ENCODE results near the gene IQCE.

Gene IQCE

DNA sequence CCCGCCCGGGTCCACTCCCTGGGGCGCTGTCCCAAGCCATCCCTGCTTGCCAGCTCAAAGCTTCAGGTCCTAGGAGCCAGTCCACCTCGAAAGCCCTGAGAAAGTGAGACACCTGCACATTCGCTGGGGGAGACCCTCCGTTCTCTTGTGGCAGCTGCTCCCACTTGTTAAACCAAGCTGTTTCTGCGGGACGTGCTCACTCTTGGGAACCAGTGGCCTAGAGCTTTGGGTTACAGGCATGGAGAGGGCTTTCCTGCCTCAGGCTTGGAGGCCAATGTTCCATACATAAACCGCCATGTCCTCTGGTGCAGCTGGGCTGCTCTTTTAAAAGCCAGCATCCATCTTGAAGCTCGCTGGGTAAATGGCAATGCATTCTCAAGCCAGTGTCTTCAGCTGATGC is 53.1 kb downstream of the IQCE start:
- no peak overlapping the region for H3K27ac ChIP-seq
- no peak overlapping the region for H3K4me3 ChIP-seq (ENCODE audit: low read depth, low read length)
- H3K36me3 ChIP-seq (replicated peaks), result no peaks in the 10 kb centered on the region
- DNase-seq, result no peak
- in situ Hi-C loops (cut with HindIII; ENCODE audit: low pct_ligation_motif_present, low sequenced_read_pairs), result loop anchor here (10.0 kb wide), 1 partner anchor 47 kb away; no protein-coding TSS in a partner anchor
- TF ChIP-seq, protein P1, sequence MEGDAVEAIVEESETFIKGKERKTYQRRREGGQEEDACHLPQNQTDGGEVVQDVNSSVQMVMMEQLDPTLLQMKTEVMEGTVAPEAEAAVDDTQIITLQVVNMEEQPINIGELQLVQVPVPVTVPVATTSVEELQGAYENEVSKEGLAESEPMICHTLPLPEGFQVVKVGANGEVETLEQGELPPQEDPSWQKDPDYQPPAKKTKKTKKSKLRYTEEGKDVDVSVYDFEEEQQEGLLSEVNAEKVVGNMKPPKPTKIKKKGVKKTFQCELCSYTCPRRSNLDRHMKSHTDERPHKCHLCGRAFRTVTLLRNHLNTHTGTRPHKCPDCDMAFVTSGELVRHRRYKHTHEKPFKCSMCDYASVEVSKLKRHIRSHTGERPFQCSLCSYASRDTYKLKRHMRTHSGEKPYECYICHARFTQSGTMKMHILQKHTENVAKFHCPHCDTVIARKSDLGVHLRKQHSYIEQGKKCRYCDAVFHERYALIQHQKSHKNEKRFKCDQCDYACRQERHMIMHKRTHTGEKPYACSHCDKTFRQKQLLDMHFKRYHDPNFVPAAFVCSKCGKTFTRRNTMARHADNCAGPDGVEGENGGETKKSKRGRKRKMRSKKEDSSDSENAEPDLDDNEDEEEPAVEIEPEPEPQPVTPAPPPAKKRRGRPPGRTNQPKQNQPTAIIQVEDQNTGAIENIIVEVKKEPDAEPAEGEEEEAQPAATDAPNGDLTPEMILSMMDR (IDR thresholded peaks at IDR 0.05; ENCODE audit: low read depth, low read length, missing control alignments), result no peak
- H3K27me3 ChIP-seq (replicated peaks), result no peaks in the 10 kb centered on the region

DNA sequence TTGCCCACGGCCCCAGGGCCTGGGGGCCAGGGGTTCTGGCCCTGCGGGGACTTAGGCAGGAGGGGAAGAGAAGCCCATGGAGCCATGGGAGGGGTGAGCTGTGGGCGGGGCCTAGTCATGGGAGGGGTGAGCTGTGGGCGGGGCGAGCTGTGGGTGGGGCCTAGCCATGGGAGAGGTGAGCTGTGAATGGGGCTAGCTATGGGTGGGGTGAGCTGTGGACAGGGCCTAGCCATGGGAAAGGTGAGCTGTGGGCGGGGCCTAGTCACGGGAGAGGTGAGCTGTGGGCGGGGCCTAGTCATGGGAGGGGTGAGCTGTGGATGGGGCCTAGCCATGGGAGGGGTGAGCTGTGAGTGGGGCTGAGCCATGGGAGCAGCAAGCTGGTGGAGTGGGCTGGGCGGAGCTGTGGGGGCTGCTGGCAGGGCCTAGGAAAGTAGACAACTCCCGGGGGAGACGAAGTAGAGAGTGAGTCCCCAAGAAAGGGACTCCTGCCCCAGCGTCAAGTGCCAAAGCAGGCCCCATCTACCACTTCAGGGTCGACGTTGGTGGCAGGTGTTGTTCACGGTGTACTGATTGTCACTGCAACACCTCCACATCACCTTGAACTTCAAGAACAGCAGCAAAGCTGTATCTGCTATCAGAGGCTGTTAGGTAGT is 53.8 kb downstream of the IQCE start:
- Histone ChIP-seq H3K27me3 (replicated peaks) (no peaks in the 10 kb centered on the region), H3K36me3 (replicated peaks) (no peaks in the 10 kb centered on the region), H3K4me3 (ENCODE audit: low read depth, low read length) (no peak overlapping the region), H3K27ac (no peak overlapping the region)
- no peak for DNase-seq
- in situ Hi-C loops (cut with HindIII; ENCODE audit: low pct_ligation_motif_present, low sequenced_read_pairs), result loop anchor here (10.0 kb wide), 1 partner anchor 48 kb away; no protein-coding TSS in a partner anchor
- TF ChIP-seq, protein P1 (IDR thresholded peaks at IDR 0.05; ENCODE audit: low read depth, low read length, missing control alignments), result no peak

DNA sequence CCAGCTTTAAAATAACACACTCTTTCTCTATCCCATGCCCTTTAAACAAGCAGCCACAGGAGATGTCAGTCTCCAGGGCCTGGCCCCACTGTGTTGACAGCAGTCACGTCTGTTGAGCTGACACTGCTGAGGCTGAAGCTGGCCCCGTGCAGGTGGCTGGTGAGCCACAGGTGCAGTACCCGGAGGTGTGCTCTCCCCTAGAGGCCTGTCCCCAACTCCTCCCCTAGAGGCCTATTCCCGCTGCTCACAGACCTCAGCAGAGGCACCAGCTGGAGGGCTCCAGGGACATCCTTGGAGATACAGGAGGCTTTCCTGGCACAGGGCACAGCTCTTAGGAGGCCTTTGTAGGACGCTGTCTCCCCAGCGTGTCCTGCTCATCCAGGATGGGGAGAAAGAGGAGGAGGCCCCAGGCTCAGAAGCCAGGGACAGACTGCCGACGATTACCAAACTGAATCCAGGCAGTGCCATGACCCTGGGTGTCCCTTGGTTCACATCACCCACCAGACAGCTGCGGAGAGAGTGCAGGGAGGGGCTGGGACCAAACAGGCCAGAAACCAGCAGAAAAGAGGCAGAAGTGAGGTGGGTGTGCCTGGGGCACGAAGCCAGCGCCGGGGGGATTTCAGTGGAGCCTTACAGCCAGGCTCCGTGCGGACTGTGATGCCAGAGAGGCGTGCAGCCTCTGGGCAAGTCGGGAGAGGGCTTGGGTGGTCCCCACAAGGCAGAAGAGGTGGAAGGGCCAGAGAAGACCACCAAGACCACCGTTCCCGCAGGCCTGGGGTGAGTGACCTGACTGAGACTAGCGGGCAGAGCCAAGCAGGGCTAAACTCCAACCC is 54.5 kb downstream of the IQCE start:
- Histone ChIP-seq H3K36me3 (replicated peaks) (no peaks in the 10 kb centered on the region), H3K27ac (no peak overlapping the region), H3K4me3 (ENCODE audit: low read depth, low read length) (no peak overlapping the region), H3K27me3 (replicated peaks) (no peaks in the 10 kb centered on the region)
- TF ChIP-seq, protein P1 (IDR thresholded peaks at IDR 0.05; ENCODE audit: low read depth, low read length, missing control alignments), result no peak
- no peak for DNase-seq
- in situ Hi-C loops (cut with HindIII; ENCODE audit: low pct_ligation_motif_present, low sequenced_read_pairs), result loop anchor here (10.0 kb wide), 1 partner anchor 49 kb away; no protein-coding TSS in a partner anchor

DNA sequence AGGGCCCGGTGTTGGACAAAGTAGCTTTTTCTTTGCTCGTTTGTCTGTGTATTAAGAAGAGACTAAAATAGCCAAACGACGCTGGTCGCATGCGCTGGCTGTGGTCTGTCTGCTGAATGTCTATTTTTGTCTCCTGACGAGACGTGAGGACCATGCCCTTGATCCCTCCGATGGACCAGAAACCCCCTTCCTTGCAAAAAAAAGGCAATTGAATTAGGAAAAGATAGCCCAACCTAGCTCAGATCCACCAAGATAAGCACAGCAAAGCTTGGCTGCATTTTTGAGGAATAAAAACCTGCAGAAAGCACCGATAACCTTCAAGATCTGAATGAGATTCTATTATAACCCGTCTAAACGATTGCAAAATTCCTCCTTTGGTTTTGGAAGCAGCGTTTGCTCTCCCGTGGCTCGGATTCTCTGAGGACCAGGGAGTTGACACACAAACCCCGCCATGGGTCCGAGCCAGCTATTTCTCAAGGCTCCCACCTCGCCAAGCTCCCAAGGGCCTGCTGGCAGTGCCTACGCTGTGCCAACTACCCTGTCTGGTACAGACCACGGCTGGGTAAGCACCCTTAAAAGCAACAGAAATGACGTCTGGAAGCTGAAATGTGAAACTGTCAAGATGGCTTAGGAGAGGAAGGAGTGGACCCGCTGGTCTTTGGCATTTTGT is 55.3 kb downstream of the IQCE start:
- in situ Hi-C loops (cut with HindIII; ENCODE audit: low pct_ligation_motif_present, low sequenced_read_pairs), result loop anchor here (10.0 kb wide), 1 partner anchor 49 kb away; no protein-coding TSS in a partner anchor
- Histone ChIP-seq H3K27ac (no peak overlapping the region), H3K4me3 (ENCODE audit: low read depth, low read length) (no peak overlapping the region), H3K36me3 (replicated peaks) (no peaks in the 10 kb centered on the region), H3K27me3 (replicated peaks) (no peaks in the 10 kb centered on the region)
- TF ChIP-seq, protein P1 (IDR thresholded peaks at IDR 0.05; ENCODE audit: low read depth, low read length, missing control alignments), result no peak
- DNase-seq, result no peak

DNA sequence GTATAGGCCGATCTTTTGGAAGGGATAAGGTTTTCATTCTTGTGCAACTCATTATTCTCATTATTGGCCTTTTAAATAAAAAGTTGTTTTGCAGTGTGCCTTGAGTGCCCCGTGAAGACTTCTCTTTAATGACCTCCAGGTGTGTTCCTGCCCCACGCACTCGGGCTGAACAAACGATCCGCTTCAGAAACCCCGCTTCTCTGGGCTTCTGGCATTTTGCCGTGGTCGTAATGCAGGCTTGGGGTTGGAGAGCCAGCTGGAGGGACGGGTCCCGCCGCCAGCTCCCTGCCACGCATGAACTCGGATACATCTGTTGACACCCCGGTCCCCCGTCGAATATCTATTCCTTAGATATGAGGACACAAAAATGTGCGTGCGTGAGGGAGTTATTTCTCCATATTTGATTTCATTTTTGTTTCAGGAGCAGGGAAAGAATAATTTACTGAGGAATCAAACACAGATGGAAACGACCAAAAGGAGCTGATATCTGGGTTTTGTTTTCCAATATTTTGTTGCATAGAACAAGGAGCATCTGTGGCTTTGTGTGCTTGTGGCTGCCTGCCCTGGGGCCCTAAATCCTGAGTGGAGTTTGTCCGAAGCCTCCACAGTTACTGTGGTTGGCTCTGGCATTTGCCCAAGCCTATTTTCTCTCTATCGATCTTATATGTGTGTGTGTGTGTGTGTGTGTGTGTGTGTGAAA is 56.0 kb downstream of the IQCE start:
- in situ Hi-C loops (cut with HindIII; ENCODE audit: low pct_ligation_motif_present, low sequenced_read_pairs), result loop anchor here (10.0 kb wide), 1 partner anchor 50 kb away; no protein-coding TSS in a partner anchor
- H3K36me3 ChIP-seq (replicated peaks), result no peaks in the 10 kb centered on the region
- TF ChIP-seq, protein P1 (IDR thresholded peaks at IDR 0.05; ENCODE audit: low read depth, low read length, missing control alignments), result no peak
- H3K27me3 ChIP-seq (replicated peaks), result no peaks in the 10 kb centered on the region
- H3K4me3 ChIP-seq (ENCODE audit: low read depth, low read length), result no peak overlapping the region
- H3K27ac ChIP-seq, result no peak overlapping the region
- DNase-seq, result no peak
